Measurements from ENCODE around the gene ARHGAP42. TPM values are rescaled to one million over a fixed set of nuclear protein-coding genes. Genes with fewer than 3 reads are reported as not detected.
A peak's percentile ranks its signal among the peaks of the same experiment; 100 is the strongest.

The ARHGAP42 gene
- total RNA-seq, 1 experiment from 2014 or later: 39.1 TPM

DNA sequence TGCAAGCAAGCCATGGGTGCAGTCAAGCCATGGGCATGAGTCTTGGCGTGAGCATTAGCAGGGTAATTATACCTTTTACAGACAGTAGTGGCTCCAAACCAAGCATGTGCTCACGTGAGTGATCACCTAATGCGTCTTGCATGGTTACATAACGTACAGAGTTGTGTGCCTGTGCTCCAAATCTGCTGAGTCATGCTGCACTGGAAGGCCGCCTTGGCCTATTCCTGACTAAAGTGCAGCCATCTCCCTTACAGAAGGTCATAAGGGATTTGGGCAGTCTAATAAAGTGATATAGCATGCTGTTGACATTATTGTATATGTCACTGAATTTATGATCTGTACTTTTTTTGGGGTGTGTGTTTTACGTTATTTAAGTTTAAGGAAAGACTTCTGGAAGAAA lies 102.4 kb downstream of the ARHGAP42 start:
- H4K91ac ChIP-seq (ENCODE audit: insufficient read length, low read depth, low read length): no peak overlapping the region
- H3K18ac ChIP-seq (ENCODE audit: insufficient read length, low read depth, low read length): no peak overlapping the region
- Mint-ChIP-seq H3K9me3 (no peaks in the 10 kb centered on the region; a peak in 1 of 5 replicates), H3K4me3 (no peak overlapping the region), H3K36me3 (ENCODE audit: insufficient read depth in 1 of 3, low read depth in 3 of 3) (peaks cover 2 to 23% (median 6%) of the 10 kb centered on the region in 3 experiments; a peak in 6 of 7 replicates), H3K27ac (peak overlapping the region; percentile 76 to 94 (median 88)), H3K27me3 (ENCODE audit: low read depth) (no peaks in the 10 kb centered on the region), H3K4me1 (peaks cover 47 to 53% of the 10 kb centered on the region in 2 experiments)
- H3K27me3 ChIP-seq (ENCODE audit: insufficient read depth, low read length): no peaks in the 10 kb centered on the region
- no peak overlapping the region for H3K27ac ChIP-seq (ENCODE audit: insufficient read length, low read depth, low read length)
- no peaks in the 10 kb centered on the region for H4K20me1 ChIP-seq (ENCODE audit: control insufficient read depth, insufficient read depth, insufficient read length)
- no peak overlapping the region for H2BK15ac ChIP-seq (ENCODE audit: low read depth, low read length)
- no peak overlapping the region for H4K5ac ChIP-seq (ENCODE audit: insufficient read length, low read depth, low read length)
- H4K8ac ChIP-seq (replicated peaks; ENCODE audit: insufficient read length, low read depth, low read length): no peak overlapping the region
- no peak overlapping the region for H3K4me2 ChIP-seq (ENCODE audit: insufficient read depth, insufficient read length, low read length)
- no CpG with 5 or more reads among the region's 6 CpGs for WGBS (ENCODE audit: extremely low coverage, insufficient read length, low lambda C conversion rate)
- no peak for DNase-seq
- H2BK20ac ChIP-seq (ENCODE audit: low read depth, low read length, poor library complexity, severe bottlenecking): no peak overlapping the region
- H2BK120ac ChIP-seq (ENCODE audit: low read depth, low read length, poor library complexity, severe bottlenecking): no peak overlapping the region
- TF ChIP-seq, protein P1, sequence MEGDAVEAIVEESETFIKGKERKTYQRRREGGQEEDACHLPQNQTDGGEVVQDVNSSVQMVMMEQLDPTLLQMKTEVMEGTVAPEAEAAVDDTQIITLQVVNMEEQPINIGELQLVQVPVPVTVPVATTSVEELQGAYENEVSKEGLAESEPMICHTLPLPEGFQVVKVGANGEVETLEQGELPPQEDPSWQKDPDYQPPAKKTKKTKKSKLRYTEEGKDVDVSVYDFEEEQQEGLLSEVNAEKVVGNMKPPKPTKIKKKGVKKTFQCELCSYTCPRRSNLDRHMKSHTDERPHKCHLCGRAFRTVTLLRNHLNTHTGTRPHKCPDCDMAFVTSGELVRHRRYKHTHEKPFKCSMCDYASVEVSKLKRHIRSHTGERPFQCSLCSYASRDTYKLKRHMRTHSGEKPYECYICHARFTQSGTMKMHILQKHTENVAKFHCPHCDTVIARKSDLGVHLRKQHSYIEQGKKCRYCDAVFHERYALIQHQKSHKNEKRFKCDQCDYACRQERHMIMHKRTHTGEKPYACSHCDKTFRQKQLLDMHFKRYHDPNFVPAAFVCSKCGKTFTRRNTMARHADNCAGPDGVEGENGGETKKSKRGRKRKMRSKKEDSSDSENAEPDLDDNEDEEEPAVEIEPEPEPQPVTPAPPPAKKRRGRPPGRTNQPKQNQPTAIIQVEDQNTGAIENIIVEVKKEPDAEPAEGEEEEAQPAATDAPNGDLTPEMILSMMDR (conservative IDR thresholded peaks at IDR 0.05): no peak
- H3K9ac ChIP-seq (ENCODE audit: extremely low read depth, insufficient read length, low read length): no peak overlapping the region
- H2BK5ac ChIP-seq (ENCODE audit: insufficient read length, low read length): no peak overlapping the region
- no peak overlapping the region for H3K14ac ChIP-seq (ENCODE audit: insufficient read depth, low read length)
- no peak overlapping the region for H3K56ac ChIP-seq (ENCODE audit: insufficient read length, low read depth, low read length)
- no peaks in the 10 kb centered on the region for H3K9me3 ChIP-seq (ENCODE audit: control insufficient read depth, low read depth, low read length)
- no peak overlapping the region for H3K4ac ChIP-seq (ENCODE audit: low read depth, low read length)
- no peak overlapping the region for H2AFZ ChIP-seq (ENCODE audit: low read length)
- no peaks in the 10 kb centered on the region for H3K23me2 ChIP-seq (ENCODE audit: insufficient read length, low read depth, low read length, poor library complexity, severe bottlenecking)
- H3K23ac ChIP-seq (ENCODE audit: insufficient read length, low read depth, low read length): no peak overlapping the region
- no peak overlapping the region for H2AK5ac ChIP-seq (ENCODE audit: insufficient read length, low read length)
- H3K79me1 ChIP-seq (ENCODE audit: insufficient read depth, low read depth, low read length, poor library complexity, severe bottlenecking): no peaks in the 10 kb centered on the region
- H3K4me1 ChIP-seq (ENCODE audit: insufficient read depth, low read length): peaks cover 7% of the 10 kb centered on the region; the same call in 1 of the 2 replicates
- H2BK12ac ChIP-seq (ENCODE audit: insufficient read length, low read depth, low read length): no peak overlapping the region
- H3T11ph ChIP-seq (ENCODE audit: low read length): no peak overlapping the region
- peaks cover 1% of the 10 kb centered on the region; the same call in 1 of the 2 replicates for H3K79me2 ChIP-seq (ENCODE audit: insufficient read depth, low read length)

All from H9 (cell line).